Stimulated activated naive CD8-positive, alpha-beta T cell treated with anti-CD3 and anti-CD28 coated beads, Interleukin-15, Interleukin-2, amounts not matched to agents 100 U/mL and 50 U/mL, for 24 hours (primary cell): Measurements from ENCODE around the gene AIM2.
A peak's percentile ranks its signal among the peaks of the same experiment; 100 is the strongest.
"Not testable (repeated sequence)": the region's sequence is repeated elsewhere in the genome, so short reads cannot be mapped to it uniquely, and the experiment has no call there.

Source experiments
- ATAC-seq: fragments of 150-1000 bp; cut with Tn5 transposase; one replicate; pipeline ENCODE4 v1.10.0; 2021
- DNase-seq: peaks from one replicate; pipeline ENCODE4 v3.0.0; 2021

AIM2 gene, protein sequence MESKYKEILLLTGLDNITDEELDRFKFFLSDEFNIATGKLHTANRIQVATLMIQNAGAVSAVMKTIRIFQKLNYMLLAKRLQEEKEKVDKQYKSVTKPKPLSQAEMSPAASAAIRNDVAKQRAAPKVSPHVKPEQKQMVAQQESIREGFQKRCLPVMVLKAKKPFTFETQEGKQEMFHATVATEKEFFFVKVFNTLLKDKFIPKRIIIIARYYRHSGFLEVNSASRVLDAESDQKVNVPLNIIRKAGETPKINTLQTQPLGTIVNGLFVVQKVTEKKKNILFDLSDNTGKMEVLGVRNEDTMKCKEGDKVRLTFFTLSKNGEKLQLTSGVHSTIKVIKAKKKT

DNA sequence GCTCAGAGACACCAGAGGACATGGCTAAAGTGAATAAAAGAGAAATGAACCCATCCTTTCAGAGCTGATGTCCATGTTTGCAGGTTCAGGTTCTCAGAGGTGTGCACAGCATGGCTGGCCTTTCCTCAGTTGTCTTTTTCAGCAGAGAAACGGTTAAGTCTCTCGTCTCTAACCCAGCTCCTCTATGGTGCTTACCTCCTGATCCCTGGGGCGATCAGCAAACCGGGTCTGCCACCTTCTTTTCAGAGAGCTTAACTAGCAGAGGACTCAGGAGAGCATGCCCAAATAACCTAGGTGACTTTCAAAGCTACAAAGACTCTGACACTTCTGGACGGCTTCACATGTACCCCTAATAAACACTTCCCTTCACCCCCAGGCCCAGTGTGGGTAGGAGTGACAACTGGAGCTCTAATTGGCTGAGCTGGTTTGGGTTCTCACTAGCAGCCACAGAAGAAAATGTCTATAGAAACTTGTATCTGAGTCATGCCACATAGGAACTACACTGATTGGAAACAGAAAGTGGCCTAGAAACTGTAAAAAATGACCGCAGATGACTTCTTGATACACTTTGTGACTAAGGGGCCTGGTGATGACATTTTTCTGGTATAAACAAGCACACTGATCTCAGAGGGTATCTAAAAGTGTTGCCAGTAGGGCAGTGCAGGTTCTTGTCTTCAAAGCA is at the start of gene AIM2:
AIM2 (minus strand) TSS at position 329 of the 682 bp plus-strand sequence. CDS start 3,267 bp downstream, outside the sequence.
- DNase-seq (peak; percentile 58), ATAC-seq (peak; percentile 92)

DNA sequence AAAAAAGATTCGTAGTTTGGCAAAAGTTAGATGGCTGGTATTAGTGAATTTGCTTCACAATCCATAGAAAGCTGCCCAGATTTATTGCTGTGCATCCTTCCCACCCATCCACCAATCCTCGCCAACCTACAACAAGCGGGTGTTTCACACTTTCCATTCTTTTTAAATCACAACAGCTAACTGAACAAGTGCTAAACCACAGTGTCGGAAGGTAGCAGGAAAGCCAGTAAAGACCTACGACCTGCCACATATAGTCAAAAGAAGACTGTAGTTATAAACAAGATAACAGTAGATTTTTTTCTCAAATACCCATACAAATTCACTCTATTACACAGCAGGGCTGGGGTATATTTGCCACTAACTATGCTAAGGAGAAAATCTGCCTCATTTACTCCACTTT is 47.0 kb upstream of the AIM2 start:
- ATAC-seq (no peak), DNase-seq (no peak)

DNA sequence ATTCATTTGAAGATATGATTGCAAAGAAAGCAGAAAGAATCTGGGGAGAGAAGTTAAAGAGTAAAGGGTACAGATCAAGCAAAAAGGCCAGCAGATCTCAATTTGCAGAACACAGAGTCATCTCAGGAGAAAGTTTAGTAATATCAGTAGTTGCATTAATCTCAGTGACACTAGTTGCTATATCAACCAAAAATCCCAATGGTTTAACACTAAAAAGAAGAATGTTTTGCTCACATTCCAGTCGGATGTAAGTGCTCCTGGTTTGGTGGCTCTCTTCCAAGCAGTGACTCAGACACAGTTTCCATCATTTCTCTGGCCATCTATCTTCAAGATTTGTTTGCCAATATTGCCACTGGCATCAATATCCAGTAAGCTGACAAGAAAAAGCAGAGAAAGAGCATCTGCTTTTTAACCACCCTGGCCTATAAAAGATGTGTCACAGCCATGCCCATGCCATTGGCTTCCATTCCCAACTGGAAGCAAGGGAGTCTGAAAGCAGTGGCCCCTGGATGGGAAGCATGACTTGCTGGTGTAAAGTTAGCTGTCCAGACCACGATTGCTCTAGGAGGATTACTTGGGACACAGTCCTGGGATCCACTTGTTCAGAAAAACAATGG is 45.5 kb upstream of the AIM2 start:
- no peak for DNase-seq
- peak; percentile 55 for ATAC-seq

DNA sequence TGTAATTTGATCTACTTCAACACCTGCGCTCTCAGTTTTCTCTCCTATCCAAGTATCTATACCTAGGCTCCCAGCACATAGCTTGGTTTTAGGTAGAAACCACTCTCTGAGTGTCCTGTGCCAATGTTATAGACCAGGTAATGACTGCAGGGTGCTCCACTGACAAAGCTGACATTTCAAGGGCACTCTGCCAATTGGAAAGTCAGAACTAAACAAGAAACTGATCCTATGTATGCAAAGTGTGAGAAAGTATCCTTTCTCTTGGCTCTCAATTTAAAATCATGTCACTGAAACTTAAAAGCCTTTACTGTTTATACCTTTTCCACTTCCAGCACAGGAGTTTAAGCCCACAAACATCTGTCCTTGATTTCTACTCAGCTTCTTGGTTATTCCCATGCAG is 45.0 kb upstream of the AIM2 start:
- DNase-seq = no peak
- ATAC-seq = no peak

DNA sequence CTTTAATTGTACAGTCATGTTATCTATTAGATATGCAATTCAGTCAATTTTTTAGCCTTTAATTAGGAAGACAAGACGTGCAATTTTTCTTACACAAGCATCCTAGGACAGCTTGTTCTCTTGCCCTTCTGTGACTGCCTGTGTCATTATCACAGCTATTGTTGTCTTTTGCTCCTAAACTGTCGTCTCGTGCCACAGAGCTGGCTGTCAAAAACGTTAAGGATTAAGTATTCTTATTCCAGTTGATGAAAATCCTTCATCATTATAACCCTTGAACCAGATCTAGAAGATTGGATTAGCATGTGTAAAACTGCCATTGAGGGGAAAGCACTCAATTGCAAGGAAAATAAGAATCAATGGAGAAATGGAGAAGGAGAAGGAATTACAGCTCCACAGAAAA is 43.8 kb upstream of the AIM2 start:
- DNase-seq (no peak), ATAC-seq (no peak)

DNA sequence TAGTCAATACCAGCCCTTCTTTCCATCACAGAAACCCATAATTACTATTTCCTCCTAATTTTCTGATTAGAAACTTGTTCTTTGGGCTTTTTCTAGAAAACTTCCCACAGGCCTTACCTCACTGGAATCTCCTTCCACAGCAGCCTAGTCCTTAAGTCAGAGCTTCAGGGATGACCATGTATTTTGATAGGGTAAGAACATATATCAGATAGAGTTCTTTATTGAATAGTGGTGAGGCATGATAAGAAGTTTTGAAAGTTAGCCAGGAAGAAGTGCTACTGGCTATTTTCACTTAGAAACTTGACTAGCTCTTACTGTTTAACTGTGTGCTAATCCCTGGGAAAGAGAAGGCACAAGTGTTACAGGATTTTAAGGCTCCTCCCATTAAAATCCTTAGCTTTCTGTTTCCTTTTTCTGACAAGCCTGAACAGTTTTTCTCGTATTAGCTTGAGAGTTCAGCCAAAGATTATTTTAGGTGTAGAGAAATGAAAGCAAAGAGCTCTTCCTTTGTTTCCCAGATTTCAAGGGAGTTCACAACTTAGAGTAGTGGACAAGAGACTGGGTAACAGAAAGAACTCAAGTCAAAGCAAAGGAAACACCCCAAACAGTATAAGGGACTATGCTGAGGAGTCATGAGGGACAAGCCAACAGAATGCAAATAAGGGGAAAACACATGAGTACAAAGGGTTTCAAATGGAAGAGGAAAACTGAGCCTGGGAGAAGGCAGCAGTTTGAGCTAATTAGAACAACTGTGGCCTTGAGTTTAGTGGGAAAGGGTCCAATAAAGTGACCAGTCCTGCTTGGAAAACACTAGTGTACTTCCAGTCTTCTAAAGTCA is 37.2 kb upstream of the AIM2 start:
- ATAC-seq (no peak), DNase-seq (no peak)

DNA sequence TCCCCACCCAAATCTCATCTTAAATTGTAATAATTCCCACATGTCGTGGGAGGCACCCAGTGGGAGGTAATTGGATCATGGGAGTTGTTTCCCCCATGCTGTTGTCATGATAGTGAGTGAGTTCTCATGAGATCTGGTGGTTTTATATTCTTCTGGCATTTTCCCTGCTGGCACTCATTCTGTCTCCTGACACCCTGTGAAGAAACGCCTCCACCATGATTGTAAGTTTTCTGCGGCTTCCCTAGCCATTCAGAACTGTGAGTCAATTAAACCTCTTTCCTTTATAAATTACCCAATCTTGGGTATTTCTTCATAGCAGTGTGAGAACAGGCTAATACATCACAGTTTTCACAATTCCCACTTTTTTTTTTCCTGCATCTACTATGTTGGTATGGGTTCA is 26.5 kb upstream of the AIM2 start:
- ATAC-seq, DNase-seq: not testable (repeated sequence)

DNA sequence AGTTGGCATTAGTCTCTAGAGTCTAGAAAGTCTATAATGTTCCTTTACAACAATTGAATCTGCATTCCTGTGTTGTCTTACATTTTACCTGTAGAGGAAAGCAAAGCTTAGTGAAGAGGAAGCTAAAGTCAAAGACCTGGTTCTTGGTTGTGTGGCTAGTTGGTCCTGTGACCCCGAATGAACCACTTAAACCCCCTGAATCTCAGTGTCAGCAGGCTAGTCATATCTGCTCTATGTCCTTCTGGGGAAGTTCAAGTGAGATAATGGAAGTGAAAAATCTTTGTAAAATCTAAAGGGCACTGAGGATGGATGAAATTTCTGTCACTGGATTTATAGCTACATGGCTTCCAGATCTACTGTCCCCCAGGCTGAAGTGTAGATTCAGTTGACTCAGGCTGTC is 24.0 kb upstream of the AIM2 start:
- DNase-seq (no peak), ATAC-seq (no peak)

DNA sequence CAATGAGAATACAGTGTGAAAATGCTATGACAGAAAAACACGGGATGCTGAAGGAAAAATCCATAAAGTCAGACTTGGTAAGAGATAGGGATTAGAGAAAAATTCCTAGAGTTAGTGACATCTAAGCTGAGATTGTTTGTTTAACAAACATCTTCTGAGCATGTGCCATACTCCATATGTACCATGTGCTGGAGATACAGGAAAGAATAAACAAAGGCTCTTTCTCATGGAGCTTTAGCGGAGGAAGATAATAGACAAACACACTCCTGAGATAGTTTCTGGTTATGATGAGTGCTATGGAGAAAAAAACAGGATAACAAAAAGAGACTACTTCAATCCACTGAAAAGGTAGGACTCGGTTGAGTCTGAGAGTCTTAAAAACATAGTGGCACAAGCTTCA is 22.0 kb upstream of the AIM2 start:
- ATAC-seq (no peak), DNase-seq (no peak)

DNA sequence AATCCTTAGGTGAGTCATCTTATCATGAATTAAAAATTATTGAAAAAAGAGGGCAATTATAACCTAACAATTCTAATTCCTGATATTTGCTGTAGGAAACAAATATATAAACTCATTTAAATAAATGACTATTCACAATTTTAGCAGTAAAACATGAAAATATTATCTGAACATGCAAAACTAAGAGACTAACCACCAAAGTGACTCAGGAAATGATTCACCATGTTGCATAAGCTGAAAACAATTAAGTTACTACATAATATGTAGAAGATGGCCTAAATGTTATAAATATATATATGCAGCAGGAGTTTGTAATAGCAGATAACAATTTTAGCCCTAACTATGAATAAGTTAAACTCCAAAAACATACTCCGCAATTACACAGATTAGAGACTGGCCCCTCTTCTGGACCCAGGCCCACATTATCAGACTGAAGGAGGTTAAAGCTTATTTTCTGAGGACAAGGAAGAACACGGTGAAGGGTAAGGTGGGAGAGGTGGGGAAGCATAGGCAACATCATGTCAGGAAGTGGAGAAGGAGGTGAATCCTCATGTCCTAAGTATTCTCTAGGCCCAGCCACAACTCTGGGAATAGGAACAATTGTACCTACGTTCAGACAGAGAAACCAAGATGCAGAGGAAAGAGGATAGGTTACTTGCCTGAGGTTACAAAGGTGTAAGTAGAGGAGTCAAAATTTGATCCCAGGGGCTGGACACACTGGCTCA is 15.6 kb upstream of the AIM2 start:
- no peak for DNase-seq
- ATAC-seq = no peak

DNA sequence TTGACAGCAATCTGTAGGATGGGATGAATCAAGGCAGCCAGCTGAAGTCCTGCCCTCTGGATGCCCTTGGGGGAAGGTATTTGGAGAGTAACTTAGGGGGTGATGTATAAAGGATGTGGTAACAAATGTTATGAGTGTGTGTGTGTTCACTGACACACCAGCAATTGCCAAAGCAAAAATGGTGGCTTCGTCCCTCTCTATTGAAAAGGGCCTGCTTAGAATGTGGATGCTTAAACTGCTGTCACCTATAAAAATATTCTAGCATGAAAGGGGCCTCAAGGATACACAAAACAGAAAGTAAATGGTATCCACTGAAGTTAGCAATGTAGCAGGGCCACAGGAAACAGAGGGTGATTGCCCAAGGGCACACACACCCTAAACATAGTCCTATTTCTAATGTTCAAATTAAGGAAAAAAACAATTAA is 15.1 kb upstream of the AIM2 start:
- ATAC-seq = peak; percentile 60

DNA sequence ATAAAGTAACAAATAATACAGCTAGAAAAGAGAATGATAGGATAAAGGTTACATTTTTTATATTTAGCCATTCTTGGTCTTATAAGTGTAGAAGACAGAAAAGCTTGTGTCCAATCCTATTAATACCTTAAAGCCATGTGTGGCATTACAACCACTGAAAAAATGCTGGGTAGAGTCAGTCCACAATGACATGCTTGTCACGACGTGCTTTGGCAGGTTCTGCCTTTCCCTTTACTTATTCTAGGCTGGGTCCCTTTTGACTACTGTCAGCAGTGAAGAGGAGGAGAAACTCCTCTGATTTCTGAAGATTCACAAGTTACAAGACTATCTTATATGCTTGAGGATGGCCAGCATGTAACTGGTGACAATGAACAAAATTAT is 14.6 kb upstream of the AIM2 start:
- ATAC-seq (no peak), DNase-seq (no peak)

More for the DNA sequence above, 15.1 kb upstream of the AIM2 start:
- no peak for DNase-seq

DNA sequence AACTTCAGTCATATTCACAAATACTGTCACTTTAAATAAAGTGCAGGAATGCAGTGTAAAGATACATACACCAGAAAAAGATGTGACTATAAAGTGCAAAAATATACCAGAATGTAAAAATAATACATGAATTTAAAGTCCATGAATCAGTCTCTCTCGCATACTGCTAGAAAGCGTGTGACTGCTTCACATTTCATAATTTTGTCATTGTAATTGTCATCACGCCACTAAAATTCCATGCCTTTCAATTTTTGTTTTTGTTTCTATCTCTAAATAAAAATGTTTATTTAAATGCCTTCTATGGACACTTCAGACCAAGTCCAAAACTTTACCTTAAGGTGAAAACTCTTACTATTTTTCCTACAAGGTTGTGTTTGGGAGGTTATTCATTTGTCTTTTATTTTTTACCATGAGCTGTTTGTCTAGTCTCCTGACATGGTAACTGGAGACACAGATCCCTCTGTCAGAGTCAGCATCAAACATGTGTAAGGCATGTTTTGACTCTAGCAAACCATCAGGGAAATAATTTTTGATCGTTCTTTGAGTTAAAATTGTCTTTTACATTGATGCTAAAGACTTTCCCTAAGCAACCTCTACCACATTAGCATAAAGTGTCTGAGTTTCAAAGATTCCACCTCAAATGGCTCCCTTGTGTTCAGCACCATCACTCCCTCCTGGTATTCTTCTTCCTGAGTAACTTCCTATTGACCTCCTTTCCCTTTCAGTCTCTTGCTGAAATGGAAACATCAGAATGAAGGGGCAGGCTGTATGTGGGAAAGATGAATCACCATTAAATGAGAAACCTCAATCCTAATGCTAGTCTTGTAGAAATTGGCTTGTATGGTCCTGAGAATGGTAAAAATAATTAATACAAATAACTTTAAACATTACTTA is 14.0 kb upstream of the AIM2 start:
- no peak for DNase-seq
- ATAC-seq = peak; percentile 17

DNA sequence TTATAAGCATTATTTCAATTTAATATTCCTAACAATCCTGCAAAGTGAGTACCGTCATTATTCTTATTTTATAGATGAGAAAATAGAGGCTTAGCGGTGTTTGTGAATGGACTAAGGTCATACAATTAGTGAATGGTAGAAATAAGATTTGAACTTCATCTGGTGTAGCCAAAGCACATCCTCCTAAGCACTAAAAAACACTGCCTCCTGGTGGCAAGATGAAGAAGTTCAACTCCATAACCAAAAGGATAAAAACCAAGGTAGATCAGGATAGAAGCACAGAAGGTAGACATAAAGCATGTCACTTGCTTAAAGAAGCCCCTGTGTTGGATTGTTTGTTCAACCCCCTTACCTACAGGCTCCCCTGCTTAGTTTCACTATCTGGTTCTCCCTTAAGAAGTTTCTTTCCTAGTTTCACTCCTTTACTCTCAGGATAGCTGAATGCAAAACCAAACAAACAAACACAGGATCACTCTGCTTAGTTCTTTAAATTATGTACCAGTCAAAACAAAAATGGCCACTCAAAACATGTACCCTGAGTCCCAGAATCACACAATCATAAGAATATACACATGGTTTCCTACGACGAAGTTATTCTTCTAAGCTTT is 12.7 kb upstream of the AIM2 start:
- DNase-seq (no peak), ATAC-seq (no peak)

DNA sequence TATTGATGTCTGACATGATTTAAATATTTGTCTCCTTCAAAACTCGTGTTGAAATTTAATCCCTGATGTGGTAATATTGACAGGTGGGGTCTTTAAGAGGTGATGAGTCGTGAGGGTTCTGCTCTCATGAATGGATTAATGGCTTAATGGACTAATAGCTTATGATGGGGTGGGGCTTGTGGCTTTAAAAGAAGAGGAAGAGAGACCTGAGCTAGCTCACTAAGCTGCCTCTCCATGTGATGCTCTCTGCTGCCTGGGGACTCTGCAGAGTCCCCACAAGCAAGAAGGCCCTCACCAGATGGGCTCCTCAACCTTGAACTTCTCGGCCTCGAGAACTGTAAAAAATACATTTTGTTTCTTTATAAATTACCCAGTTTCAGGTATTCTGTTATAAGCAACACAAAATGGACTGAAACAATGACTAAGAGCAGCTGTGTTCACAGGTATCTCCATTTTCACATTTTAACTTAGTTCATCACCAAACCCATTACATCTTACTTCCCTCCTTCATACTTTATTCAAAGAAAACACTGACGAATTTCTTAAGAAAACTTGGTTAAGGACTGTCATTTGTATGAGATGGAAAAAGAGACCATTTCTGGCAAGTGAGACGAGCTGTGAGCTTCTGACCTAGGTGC is 12.1 kb upstream of the AIM2 start:
- DNase-seq = no peak
- ATAC-seq = no peak

DNA sequence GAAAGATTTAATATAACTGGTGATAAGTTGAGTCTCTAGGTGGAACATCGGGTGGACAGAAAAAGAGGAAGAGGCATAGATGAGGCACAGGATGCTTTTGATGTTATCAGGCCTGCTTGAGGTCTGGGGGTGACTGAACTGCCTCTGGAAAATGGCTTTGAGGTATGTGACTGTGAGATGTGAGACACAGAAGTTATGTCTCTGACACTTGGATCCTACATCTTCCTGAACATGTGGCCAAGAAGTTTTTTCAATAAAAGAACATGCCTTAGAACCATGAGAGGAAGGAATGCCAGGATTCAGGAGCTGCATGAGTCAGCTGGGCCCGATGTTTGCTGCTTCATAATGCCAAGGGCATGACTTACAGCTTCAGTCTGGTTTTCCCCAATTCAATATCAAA is 11.5 kb upstream of the AIM2 start:
- DNase-seq (no peak), ATAC-seq (no peak)

DNA sequence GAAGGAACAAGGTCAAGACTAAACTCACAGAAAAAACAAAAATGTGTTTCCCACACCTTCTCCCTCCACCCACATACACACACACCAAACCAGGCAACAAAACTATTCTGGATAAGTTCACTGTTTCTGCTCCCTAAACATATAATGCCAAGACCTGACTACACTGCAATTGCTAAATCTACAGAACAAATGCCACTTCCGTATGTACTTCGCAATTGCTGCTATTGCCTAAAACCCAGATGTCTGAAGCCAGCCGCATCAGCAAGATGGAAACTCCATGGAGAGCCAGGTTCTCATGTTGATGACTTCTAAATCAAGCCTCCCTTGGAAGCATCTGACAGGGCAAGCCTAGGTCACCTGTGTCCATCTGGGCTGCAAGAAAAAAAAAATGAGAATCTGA is 8.3 kb upstream of the AIM2 start:
- DNase-seq (no peak), ATAC-seq (no peak)

DNA sequence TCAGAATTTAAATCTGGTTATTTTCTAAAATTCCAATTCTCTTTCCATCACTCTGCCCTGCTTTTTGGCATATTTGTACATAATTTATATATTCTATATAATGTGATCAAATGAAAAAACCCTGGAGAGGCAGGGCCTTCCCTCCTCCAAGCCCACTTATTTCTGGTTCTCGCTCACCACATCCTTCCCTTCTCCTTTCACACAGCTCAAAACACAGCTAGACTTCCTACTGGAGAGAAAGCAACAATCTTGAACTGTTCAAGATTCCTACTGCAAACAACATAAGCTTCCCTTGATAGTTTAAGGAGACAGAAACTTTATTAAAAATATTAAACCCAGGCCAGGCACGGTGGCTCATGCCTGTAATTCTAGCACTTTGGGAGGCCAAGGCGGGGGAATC is 7.6 kb upstream of the AIM2 start:
- DNase-seq = no peak
- no peak for ATAC-seq

DNA sequence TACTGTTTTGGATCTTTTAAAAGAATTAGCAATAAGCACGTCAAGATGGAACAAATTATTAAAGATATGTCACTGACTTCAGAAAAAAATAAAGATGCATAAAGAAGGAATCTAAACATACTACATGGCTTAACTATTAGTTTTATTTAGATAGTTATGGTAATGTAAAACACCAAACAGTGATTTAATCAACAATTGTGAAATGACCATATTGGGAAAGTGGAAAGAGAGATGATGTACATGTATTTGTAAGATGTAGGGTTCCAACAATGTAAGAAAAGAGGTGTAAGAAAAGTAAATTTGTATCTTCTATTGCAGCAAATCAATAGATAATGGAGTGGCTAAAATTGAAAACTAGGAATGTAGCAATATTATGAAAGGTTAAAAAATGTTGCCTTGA is 6.4 kb upstream of the AIM2 start:
- no peak for ATAC-seq

DNA sequence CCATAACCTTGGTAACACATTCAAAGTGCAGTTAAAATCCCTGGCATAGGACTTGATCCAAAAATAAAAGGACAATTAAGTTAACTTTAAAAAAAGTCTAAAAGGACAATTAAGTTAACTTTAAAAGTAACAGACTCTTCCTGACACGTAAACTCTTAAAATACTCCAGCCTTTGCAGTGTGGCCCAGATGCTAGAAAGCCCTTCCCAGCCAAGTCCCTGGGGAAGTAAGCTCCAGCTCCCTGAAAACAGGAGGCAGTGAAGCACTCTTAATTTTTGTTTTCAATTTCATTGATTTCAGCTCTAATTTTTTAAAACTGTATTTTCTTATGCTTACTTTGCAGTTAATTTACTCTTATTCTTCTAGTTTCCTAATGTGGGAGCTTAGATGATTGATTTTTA is 5.1 kb upstream of the AIM2 start:
- no peak for DNase-seq
- no peak for ATAC-seq

More for the DNA sequence above, 6.4 kb upstream of the AIM2 start:
- DNase-seq = no peak
